HK-2 (cell line): ENCODE measurements around the gene CELF2.
A peak's percentile ranks its signal among the peaks of the same experiment; 100 is the strongest.
"Not testable (repeated sequence)": the region's sequence is repeated elsewhere in the genome, so short reads cannot be mapped to it uniquely, and the experiment has no call there.

ENCODE experiments used
- DNase-seq: peaks from one replicate; pipeline ENCODE4 v3.0.0-alpha.2; 2018; ENCODE audit not compliant: unreplicated experiment

Gene CELF2

GRCh38 chr10:11347580-11347979 is 329.9 kb downstream of the CELF2 start:
- DNase-seq, result not testable (repeated sequence)

- DNase-seq, result no peak
Observed at GRCh38 chr10:11351801-11352200, 334.1 kb downstream of the CELF2 start.

GRCh38 chr10:11353006-11353896 is 335.6 kb downstream of the CELF2 start:
- no peak for DNase-seq

GRCh38 chr10:11354823-11355222 is 337.2 kb downstream of the CELF2 start:
- DNase-seq, result no peak

GRCh38 chr10:11355592-11355991 is 337.9 kb downstream of the CELF2 start:
- DNase-seq, result no peak

- DNase-seq, result no peak
Observed at GRCh38 chr10:11357439-11357838, 339.8 kb downstream of the CELF2 start.

- DNase-seq, result no peak
Observed at GRCh38 chr10:11358011-11358410, 340.3 kb downstream of the CELF2 start.

GRCh38 chr10:11358923-11359575 is 341.4 kb downstream of the CELF2 start:
- no peak for DNase-seq

GRCh38 chr10:11359869-11360268 is 342.2 kb downstream of the CELF2 start:
- DNase-seq, result no peak

- no peak for DNase-seq
Observed at GRCh38 chr10:11363497-11363896, 345.8 kb downstream of the CELF2 start.

- no peak for DNase-seq
Observed at GRCh38 chr10:11364241-11364640, 346.6 kb downstream of the CELF2 start.

GRCh38 chr10:11366889-11367288 is 349.2 kb downstream of the CELF2 start:
- DNase-seq, result not testable (repeated sequence)

GRCh38 chr10:11367505-11367904 is 349.8 kb downstream of the CELF2 start:
- no peak for DNase-seq

GRCh38 chr10:11373717-11374171 is 356.1 kb downstream of the CELF2 start:
- peak; percentile 27 for DNase-seq

GRCh38 chr10:11377267-11377666 is 359.6 kb downstream of the CELF2 start:
- no peak for DNase-seq

- DNase-seq, result no peak
Observed at GRCh38 chr10:11378835-11379234, 361.2 kb downstream of the CELF2 start.

- DNase-seq, result no peak
Observed at GRCh38 chr10:11379771-11380170, 362.1 kb downstream of the CELF2 start.

- DNase-seq, result no peak
Observed at GRCh38 chr10:11381023-11381422, 363.4 kb downstream of the CELF2 start.

GRCh38 chr10:11381511-11381910 is 363.8 kb downstream of the CELF2 start:
- DNase-seq, result no peak

GRCh38 chr10:11382187-11382586 is 364.5 kb downstream of the CELF2 start:
- DNase-seq, result no peak

GRCh38 chr10:11386044-11386443 is 368.4 kb downstream of the CELF2 start:
- no peak for DNase-seq
